K562 (cell line): ENCODE results near the gene NUMB. TPM values are rescaled to one million over a fixed set of nuclear protein-coding genes. Genes with fewer than 3 reads are reported as not detected.

Source experiments
- ATAC-seq: fragments of 200-7000 bp; cut with Tn5 transposase; 3 replicates; pipeline ENCODE4 v1.9.1; 2020; ENCODE audit warnings: moderate library complexity
- BruUV-seq: library from RNA; stranded (reverse); fragments of 400-500 nt; replicated peaks from 2 replicates; lab custom pipeline; 2021; lab: Mats Ljungman, UMichigan
- CTCF ChIA-PET: fragments of 300-600 bp; formaldehyde crosslinking; extraction: SDS; loops from one replicate; lab custom pipeline; 2021; ENCODE audit warnings: low intra/inter-chr PET ratio; lab: Yijun Ruan, JAX
- POLR2A ChIA-PET: fragments of 300-600, 350-650 bp; sonication (Branson Sonifier 250); formaldehyde crosslinking; extraction: SDS; loops from one replicate; lab custom pipeline; 2021; ENCODE audit warnings: antibody characterized with exemption, inconsistent platforms; lab: Yijun Ruan, JAX
- DNase-seq, 4 experiments: peaks; one replicate each; pipeline versions ENCODE4 v3.0.0 to v3.0.0-alpha.2; 2011 to 2018; ENCODE audit warnings: low spot score in 3 of 4, mixed read lengths in 3 of 4; ENCODE audit errors: extremely low read depth in 1 of 4
- FAIRE-seq: peaks from 2 replicates; lab custom pipeline; 2011; peaks lifted over from hg19 to GRCh38; lab: Jason Lieb, UNC
- H2AFZ ChIP-seq: 2 replicates; pipeline ENCODE4 v1.6.0; 2011; ENCODE audit warnings: low read depth, low read length, control low read depth, inconsistent platforms
- H3K27ac ChIP-seq: fragments of 200-600 bp; 3 replicates; pipeline ENCODE4 v1.8.0; 2011; ENCODE audit warnings: low read depth, mild to moderate bottlenecking, control low read depth, inconsistent platforms, low read length, moderate library complexity, mixed read lengths; ENCODE audit errors: extremely low read depth
- H3K27me3 ChIP-seq, 2 experiments: fragments of 300-600 bp in 1 of 2; 2 replicates in 1 of 2; 3 replicates in 1 of 2; pipeline versions ENCODE4 v1.6.0 to v1.8.0; 2011; ENCODE audit warnings: inconsistent platforms in 2 of 2, low read length in 2 of 2, mild to moderate bottlenecking in 1 of 2, mixed read lengths in 1 of 2, moderate library complexity in 1 of 2; ENCODE audit not compliant: control insufficient read depth in 2 of 2, insufficient read depth in 2 of 2
- H3K36me3 ChIP-seq: fragments of 300-600 bp; 3 replicates; pipeline ENCODE4 v1.8.0; 2011; ENCODE audit warnings: mild to moderate bottlenecking, low read length, inconsistent platforms; ENCODE audit not compliant: control insufficient read depth, insufficient read depth
- H3K4me1 ChIP-seq, 2 experiments: fragments of 200-600 bp in 1 of 2; replicated peaks in 1 of 2; 2 replicates in 1 of 2; 3 replicates in 1 of 2; pipeline versions ENCODE4 v1.5.1 to v1.8.0; 2011; ENCODE audit warnings: inconsistent platforms in 2 of 2, low read length in 2 of 2, mild to moderate bottlenecking in 1 of 2, mixed read lengths in 1 of 2, moderate library complexity in 1 of 2; ENCODE audit not compliant: control insufficient read depth in 2 of 2, insufficient read depth in 2 of 2
- H3K4me2 ChIP-seq: 2 replicates; pipeline ENCODE4 v1.6.1; 2011; ENCODE audit warnings: low read length, control low read depth, inconsistent platforms, mixed read lengths; ENCODE audit not compliant: insufficient read depth
- H3K4me3 ChIP-seq: fragments of 200-600 bp; sonication (generic), shearing (Covaris generic); 2 replicates; pipeline ENCODE4 v1.5.1; 2016; ENCODE audit warnings: control low read depth, inconsistent platforms
- H3K79me2 ChIP-seq: fragments of 200-600 bp; 3 replicates; pipeline ENCODE4 v1.8.0; 2011; ENCODE audit warnings: low read length, inconsistent platforms; ENCODE audit not compliant: control insufficient read depth, insufficient read depth
- H3K9ac ChIP-seq, 2 experiments: 2 replicates each; pipeline versions ENCODE4 v1.6.0 to v1.6.1; 2011; ENCODE audit warnings: low read depth in 2 of 2, low read length in 2 of 2, control low read depth in 1 of 2, inconsistent platforms in 1 of 2, mild to moderate bottlenecking in 1 of 2, mixed read lengths in 1 of 2; ENCODE audit not compliant: insufficient read depth in 1 of 2
- H3K9me1 ChIP-seq: one replicate; pipeline ENCODE4 v1.6.0; 2011; ENCODE audit warnings: inconsistent platforms, mild to moderate bottlenecking, low read length, moderate library complexity; ENCODE audit not compliant: control insufficient read depth, insufficient read depth
- H3K9me3 ChIP-seq: replicated peaks from 2 replicates; pipeline ENCODE4 v1.5.1; 2011; ENCODE audit warnings: low read depth, low read length, inconsistent platforms; ENCODE audit not compliant: control insufficient read depth, insufficient read depth
- H4K20me1 ChIP-seq: replicated peaks from 2 replicates; pipeline ENCODE4 v1.6.1; 2011; ENCODE audit warnings: low read length, inconsistent platforms, mixed read lengths; ENCODE audit not compliant: control insufficient read depth, insufficient read depth
- SREBF1 ChIP-seq: fragments of 150-350 bp; IDR thresholded peaks from 2 replicates; pipeline ENCODE4 v1.6.1; 2014; ENCODE audit warnings: antibody characterized with exemption, low read depth, low read length, borderline replicate concordance
- ZBTB7A ChIP-seq: IDR thresholded peaks from 2 replicates; pipeline ENCODE4 v1.6.1; 2011; ENCODE audit warnings: low read depth, mild to moderate bottlenecking, low read length, moderate library complexity, borderline replicate concordance; ENCODE audit not compliant: control insufficient read depth
- ZNF584 ChIP-seq: fragments of 200-800 bp; sonication (Bioruptor generic); IDR thresholded peaks from 2 replicates; pipeline ENCODE4 v1.6.1; 2016; ENCODE audit warnings: low read depth, mild to moderate bottlenecking, missing genetic modification characterization, missing compliant biosample characterization
- WGBS: fragments of 100-300 bp; shearing (Covaris generic); methylation state at CpG from one replicate; pipeline ENCODE4 v1.1.6; 2016; ENCODE audit warnings: low coverage, mixed read lengths; ENCODE audit not compliant: insufficient coverage; ENCODE audit errors: missing lambda C conversion rate; 5-methylcytosine and 5-hydroxymethylcytosine counted together
- in situ Hi-C: fragments of 300-500 bp; cut with MboI; formaldehyde crosslinking; loops from 4 replicates; pipeline ENCODE4 v1.15.0; 2018; ENCODE audit warnings: inconsistent platforms, mixed read lengths
- intact Hi-C: fragments of 100-400 bp; cut with micrococcal nuclease; formaldehyde crosslinking; loops from 2 replicates; pipeline ENCODE4 v1.14.2; 2022
- polyA plus RNA-seq, 8 experiments: library from polyadenylated mRNA; depleted of rRNA in 4 of 8; stranded (reverse) in 5 of 8; unstranded in 3 of 8; fragments of >200 nt; fragmentation: Nextera tagmentation in 2 of 8; fragmentation: Illumina TruSeq in 1 of 8; extraction: Ambion mirVana in 2 of 8; extraction: Trizol in 1 of 8; gene quantifications; 2 replicates each; pipeline versions ENCODE4 v1.2.1 to v1.2.3, GENCODE V29; 2011 to 2014; ENCODE audit warnings: inconsistent platforms in 1 of 8, missing spikeins in 1 of 8
- total RNA-seq, 7 experiments: library from RNA; depleted of rRNA in 6 of 7; stranded (reverse); fragments of >200 nt in 6 of 7; fragmentation: Illumina TruSeq in 2 of 7; extraction: Trizol in 2 of 7; gene quantifications; 2 replicates each; pipeline versions ENCODE4 v1.2.1 to v1.2.3, GENCODE V29; 2011 to 2021; ENCODE audit warnings: low replicate concordance in 1 of 7
- TF ChIP-seq, protein P1 (sequence below): fragments of 450-650 bp; IDR thresholded peaks from 2 replicates; pipeline ENCODE4 v1.6.1; 2014; ENCODE audit warnings: low read depth, mild to moderate bottlenecking, moderate library complexity, borderline replicate concordance
- TF ChIP-seq, protein P2 (sequence below): sonication (generic); formaldehyde crosslinking; IDR thresholded peaks from 2 replicates; pipeline ENCODE4 v1.9.0; 2022; ENCODE audit warnings: mild to moderate bottlenecking, missing genetic modification reagents
- TF ChIP-seq, protein P3 (sequence below): fragments of 250-450 bp; sonication (Bioruptor Pico); IDR thresholded peaks from 2 replicates; pipeline ENCODE4 v1.8.0; 2021; ENCODE audit warnings: moderate library complexity, mild to moderate bottlenecking, inconsistent platforms

The NUMB gene
- total and polyA plus RNA-seq, 9 of the 15 experiments (the other 6 are each of a cell fraction or from before 2014, with no cell fraction given): 13.5 to 54.0 (median 32.3) TPM

DNA sequence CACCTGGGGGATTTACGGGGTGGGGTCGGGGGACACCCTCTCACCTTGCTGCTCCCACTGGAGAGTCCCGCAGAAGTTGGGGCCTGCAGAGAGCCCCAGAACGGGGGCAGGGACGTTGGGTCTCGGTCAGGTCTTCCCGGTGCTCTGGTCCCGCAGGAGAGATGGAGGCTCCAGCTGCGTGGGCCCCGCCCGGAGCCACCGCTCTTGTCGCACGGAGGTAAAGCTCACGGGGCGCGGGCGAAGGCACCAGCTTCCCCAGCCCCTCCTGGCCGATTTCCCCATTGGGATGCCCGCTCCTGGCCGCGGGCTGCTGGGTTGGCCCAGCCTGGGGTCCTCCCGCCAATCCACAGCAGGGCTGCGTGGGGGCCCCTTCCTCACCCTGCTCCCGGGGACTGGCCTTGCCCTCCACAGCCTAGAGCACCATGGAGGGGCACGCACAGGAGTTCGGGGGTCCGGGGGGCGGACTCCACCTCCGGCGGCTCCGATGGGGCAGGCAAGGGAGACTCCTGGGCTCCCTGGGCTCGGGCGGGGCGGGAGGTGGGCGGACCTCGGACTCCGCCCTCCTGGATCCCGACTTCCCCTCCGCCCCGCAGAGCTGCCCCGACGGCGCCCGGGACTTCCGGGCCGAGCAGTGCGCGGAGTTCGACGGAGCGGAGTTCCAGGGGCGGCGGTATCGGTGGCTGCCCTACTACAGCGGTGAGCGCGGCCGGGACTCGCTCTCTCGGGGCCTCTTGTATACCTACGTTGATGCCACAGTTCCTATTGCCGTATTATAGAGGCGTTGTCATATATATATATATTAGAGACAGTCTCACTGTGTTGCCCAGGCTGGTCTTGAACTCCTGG is 212.6 kb downstream of the NUMB start (continued):
- no peak for TF ChIP-seq SREBF1
- TF ChIP-seq, protein P1, sequence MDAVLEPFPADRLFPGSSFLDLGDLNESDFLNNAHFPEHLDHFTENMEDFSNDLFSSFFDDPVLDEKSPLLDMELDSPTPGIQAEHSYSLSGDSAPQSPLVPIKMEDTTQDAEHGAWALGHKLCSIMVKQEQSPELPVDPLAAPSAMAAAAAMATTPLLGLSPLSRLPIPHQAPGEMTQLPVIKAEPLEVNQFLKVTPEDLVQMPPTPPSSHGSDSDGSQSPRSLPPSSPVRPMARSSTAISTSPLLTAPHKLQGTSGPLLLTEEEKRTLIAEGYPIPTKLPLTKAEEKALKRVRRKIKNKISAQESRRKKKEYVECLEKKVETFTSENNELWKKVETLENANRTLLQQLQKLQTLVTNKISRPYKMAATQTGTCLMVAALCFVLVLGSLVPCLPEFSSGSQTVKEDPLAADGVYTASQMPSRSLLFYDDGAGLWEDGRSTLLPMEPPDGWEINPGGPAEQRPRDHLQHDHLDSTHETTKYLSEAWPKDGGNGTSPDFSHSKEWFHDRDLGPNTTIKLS: no peak

DNA sequence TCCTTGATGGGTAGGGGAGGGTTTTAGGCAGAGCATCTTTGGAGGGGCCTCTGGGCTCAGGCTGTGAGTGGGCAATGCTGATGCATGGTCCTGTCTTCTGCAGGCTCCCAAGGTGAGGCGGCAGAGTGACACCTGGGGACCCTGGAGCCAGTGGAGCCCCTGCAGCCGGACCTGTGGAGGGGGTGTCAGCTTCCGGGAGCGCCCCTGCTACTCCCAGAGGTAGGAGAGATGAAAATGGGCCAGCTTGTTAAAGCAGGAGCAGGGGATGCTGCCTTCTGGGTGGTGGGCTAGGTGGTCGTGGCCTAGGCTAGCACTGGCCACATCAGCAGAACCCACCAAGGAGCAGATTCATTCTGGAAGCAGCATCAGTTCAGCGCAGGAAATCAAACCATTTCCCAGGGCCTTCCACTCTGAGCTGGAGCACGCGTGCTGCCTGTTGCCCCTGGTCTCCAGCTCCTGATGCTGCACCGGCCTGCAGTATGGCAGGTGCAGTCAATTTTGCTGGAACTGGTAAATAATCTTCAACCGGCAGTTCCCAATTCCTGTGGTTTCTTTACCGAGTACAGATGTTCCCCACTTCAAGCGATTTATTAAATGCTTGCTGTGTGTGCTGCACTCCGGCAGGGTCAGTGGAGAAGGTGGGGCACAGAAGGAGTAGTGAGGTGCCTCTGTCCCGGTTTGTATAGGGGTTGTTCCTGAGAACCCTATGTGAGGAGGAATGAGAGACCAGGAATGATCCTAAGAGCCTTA is 213.6 kb downstream of the NUMB start:
- H4K20me1 ChIP-seq: no peaks in the 10 kb centered on the region
- TF ChIP-seq, protein P2, sequence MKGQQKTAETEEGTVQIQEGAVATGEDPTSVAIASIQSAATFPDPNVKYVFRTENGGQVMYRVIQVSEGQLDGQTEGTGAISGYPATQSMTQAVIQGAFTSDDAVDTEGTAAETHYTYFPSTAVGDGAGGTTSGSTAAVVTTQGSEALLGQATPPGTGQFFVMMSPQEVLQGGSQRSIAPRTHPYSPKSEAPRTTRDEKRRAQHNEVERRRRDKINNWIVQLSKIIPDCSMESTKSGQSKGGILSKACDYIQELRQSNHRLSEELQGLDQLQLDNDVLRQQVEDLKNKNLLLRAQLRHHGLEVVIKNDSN (CRISPR knock-in tag): no peak
- TF ChIP-seq, protein P3, sequence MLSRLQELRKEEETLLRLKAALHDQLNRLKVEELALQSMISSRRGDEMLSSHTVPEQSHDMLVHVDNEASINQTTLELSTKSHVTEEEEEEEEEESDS: no peak
- TF ChIP-seq ZNF584 (CRISPR knock-in tag) (no peak), ZBTB7A (0 out of 2 replicates have a peak, but pooled peaks have one; percentile 13)
- TF ChIP-seq, all 486 proteins: peak for 1
- intact Hi-C loops: no loop called here
- no peaks in the 10 kb centered on the region for H3K9me3 ChIP-seq
- H3K27ac ChIP-seq: no peak overlapping the region
- peaks cover 2 to 32% of the 10 kb centered on the region in 2 experiments; a peak in 4 of 5 replicates for H3K27me3 ChIP-seq
- ChIA-PET CTCF (no interaction called here), POLR2A (no interaction called here)
- H3K4me2 ChIP-seq: no peak overlapping the region
- H3K9ac ChIP-seq: no peak overlapping the region; a peak in 1 of 4 replicates
- H3K36me3 ChIP-seq: no peaks in the 10 kb centered on the region
- ATAC-seq: no peak
- no TSS peak for BruUV-seq
- no peak for DNase-seq
- no peak for FAIRE-seq
- in situ Hi-C loops: no loop called here
- H3K4me1 ChIP-seq: peaks cover 9 to 22% of the 10 kb centered on the region in 2 experiments; a peak in 4 of 5 replicates
- no peak overlapping the region for H2AFZ ChIP-seq
- H3K4me3 ChIP-seq: no peak overlapping the region
- no peaks in the 10 kb centered on the region for H3K9me1 ChIP-seq
- WGBS: 23% methylated on average over 13 of the region's 14 CpGs
- no peaks in the 10 kb centered on the region for H3K79me2 ChIP-seq
